ENCODE results near the gene RPN2. TPM values are rescaled to one million over a fixed set of nuclear protein-coding genes. Genes with fewer than 3 reads are reported as not detected.

Gene RPN2
- total RNA-seq, 1 donor from 2014 or later: 237 TPM

- no peak for DNase-seq (ENCODE audit: low read depth)
- H3K27me3 ChIP-seq (ENCODE audit: control insufficient read depth, insufficient read depth, low read length): no peaks in the 10 kb centered on the region
- H3K36me3 ChIP-seq (ENCODE audit: control insufficient read depth, insufficient read depth, low read length): peaks cover 5% of the 10 kb centered on the region
- H3K4me3 ChIP-seq (ENCODE audit: low read depth, low read length): no peak overlapping the region
- TF ChIP-seq CTCF (IDR thresholded peaks at IDR 0.05; ENCODE audit: insufficient read depth, low read length, poor library complexity, severe bottlenecking): no peak
Measured at GRCh38 chr20:37205794-37206193, 26.7 kb downstream of the RPN2 start.

DNA sequence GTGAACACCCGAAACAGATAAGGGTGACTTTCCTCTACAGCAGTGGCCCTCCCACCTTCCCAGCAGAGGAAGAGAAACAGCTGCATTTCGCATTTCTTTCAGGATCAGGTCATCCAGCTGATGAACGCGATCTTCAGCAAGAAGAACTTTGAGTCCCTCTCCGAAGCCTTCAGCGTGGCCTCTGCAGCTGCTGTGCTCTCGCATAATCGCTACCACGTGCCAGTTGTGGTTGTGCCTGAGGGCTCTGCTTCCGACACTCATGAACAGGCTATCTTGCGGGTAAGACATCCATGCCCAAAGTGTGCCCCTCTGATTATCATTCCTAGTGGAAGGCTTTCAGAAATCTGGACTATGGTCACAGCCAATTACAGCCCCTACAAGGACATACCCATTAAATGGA is 28.0 kb downstream of the RPN2 start:
- Histone ChIP-seq H3K4me3 (ENCODE audit: low read depth, low read length) (no peak overlapping the region), H3K36me3 (ENCODE audit: control insufficient read depth, insufficient read depth, low read length) (peaks cover 5% of the 10 kb centered on the region), H3K27me3 (ENCODE audit: control insufficient read depth, insufficient read depth, low read length) (no peaks in the 10 kb centered on the region)
- DNase-seq (ENCODE audit: low read depth): no peak
- TF ChIP-seq CTCF (IDR thresholded peaks at IDR 0.05; ENCODE audit: insufficient read depth, low read length, poor library complexity, severe bottlenecking): no peak

DNA sequence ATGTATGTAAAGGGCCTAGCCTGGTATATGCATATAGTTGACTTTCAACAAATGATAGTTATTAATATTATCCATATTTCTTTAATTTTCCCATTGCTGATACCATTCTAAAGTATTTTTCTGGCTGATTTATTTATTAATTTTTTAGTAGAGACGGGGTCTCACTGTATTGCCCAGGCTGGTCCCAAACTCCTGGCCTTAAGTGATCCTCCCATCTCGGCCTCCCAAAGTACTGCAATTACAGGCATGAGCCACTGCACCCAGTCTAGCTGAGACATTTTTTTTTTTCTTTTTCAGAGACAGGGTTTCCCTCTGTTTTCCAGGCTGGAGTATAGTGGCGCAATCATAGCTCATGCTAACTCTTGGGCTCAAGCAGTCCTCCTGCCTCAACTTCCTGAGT is 30.1 kb downstream of the RPN2 start:
- no peak for DNase-seq (ENCODE audit: low read depth)
- peaks cover 6% of the 10 kb centered on the region for H3K36me3 ChIP-seq (ENCODE audit: control insufficient read depth, insufficient read depth, low read length)
- no peaks in the 10 kb centered on the region for H3K27me3 ChIP-seq (ENCODE audit: control insufficient read depth, insufficient read depth, low read length)
- no peak for TF ChIP-seq CTCF (IDR thresholded peaks at IDR 0.05; ENCODE audit: insufficient read depth, low read length, poor library complexity, severe bottlenecking)
- H3K4me3 ChIP-seq (ENCODE audit: low read depth, low read length): no peak overlapping the region

DNA sequence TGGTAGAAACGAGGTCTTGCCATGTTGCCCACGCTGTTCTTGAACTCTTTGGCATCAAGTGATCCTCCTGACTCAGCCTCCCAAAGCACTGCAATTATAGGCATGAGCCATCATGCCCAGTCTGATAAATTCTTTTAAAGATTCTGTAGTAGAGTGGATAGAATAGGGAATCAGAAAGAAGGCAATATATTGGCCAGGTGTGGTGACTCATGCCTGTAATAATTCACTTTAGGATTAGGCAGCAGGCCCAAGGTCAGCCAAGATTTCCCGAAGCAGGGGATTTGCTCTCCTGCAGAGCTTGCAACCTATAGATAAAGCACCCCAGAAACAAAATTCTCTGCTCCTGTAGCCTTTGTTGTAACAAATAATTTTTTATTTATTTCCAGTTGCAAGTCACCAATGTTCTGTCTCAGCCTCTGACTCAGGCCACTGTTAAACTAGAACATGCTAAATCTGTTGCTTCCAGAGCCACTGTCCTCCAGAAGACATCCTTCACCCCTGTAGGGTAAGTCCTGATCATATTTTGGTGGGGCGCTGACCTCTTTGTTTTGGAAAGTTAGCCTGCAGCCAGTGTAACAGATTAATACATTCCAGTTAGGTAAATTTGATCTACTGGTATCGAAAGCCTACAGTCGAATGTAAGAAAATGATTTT is 30.7 kb downstream of the RPN2 start:
- Histone ChIP-seq H3K27me3 (ENCODE audit: control insufficient read depth, insufficient read depth, low read length) (no peaks in the 10 kb centered on the region), H3K36me3 (ENCODE audit: control insufficient read depth, insufficient read depth, low read length) (peaks cover 4% of the 10 kb centered on the region), H3K4me3 (ENCODE audit: low read depth, low read length) (no peak overlapping the region)
- TF ChIP-seq CTCF (IDR thresholded peaks at IDR 0.05; ENCODE audit: insufficient read depth, low read length, poor library complexity, severe bottlenecking): no peak
- DNase-seq (ENCODE audit: low read depth): no peak

DNA sequence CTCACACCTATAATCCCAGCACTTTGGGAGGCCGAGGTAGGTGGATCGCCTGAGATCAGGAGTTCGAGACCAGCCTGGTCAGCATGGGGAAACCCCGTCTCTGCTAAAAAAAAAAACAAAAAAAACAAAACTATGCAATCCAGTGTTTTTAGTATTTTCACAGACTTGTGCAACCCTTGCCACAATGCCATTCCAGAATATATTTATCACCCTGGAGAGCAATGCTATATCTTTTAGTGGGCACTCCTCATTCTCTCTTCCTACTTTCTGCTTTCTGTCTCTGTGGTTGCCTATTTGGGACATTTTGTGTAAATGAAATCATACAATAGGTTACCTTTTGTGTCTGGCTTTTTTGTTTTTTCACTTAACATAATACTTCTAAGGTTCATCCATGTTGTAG is 39.3 kb downstream of the RPN2 start:
- TF ChIP-seq CTCF (IDR thresholded peaks at IDR 0.05; ENCODE audit: insufficient read depth, low read length, poor library complexity, severe bottlenecking): no peak
- no peak overlapping the region for H3K4me3 ChIP-seq (ENCODE audit: low read depth, low read length)
- H3K36me3 ChIP-seq (ENCODE audit: control insufficient read depth, insufficient read depth, low read length): peaks cover 1% of the 10 kb centered on the region
- DNase-seq (ENCODE audit: low read depth): no peak
- no peaks in the 10 kb centered on the region for H3K27me3 ChIP-seq (ENCODE audit: control insufficient read depth, insufficient read depth, low read length)

- Histone ChIP-seq H3K36me3 (ENCODE audit: control insufficient read depth, insufficient read depth, low read length) (peaks cover 1% of the 10 kb centered on the region), H3K27me3 (ENCODE audit: control insufficient read depth, insufficient read depth, low read length) (no peaks in the 10 kb centered on the region), H3K4me3 (ENCODE audit: low read depth, low read length) (no peak overlapping the region)
- DNase-seq (ENCODE audit: low read depth): no peak
- no peak for TF ChIP-seq CTCF (IDR thresholded peaks at IDR 0.05; ENCODE audit: insufficient read depth, low read length, poor library complexity, severe bottlenecking)
Measured at GRCh38 chr20:37218976-37219375, 39.8 kb downstream of the RPN2 start.

Measured in kidney epithelial cell (primary cell).